Mononuclear cell (primary cell): Measurements from ENCODE around the gene P3H1. TPM values are rescaled to one million over a fixed set of nuclear protein-coding genes. Genes with fewer than 3 reads are reported as not detected.
"Not testable (repeated sequence)": the region's sequence is repeated elsewhere in the genome, so short reads cannot be mapped to it uniquely, and the experiment has no call there.

Experiments
- H3K27me3 ChIP-seq: 2 replicates; pipeline ENCODE4 v1.6.0; 2011; ENCODE audit warnings: low read length, control low read depth; ENCODE audit not compliant: insufficient read depth
- H3K4me1 ChIP-seq: 2 replicates; pipeline ENCODE4 v1.5.1; 2011; ENCODE audit warnings: mild to moderate bottlenecking, low read length, control low read depth; ENCODE audit not compliant: insufficient read depth
- H3K4me3 ChIP-seq: 2 replicates; pipeline ENCODE4 v1.5.1; 2011; ENCODE audit warnings: mild to moderate bottlenecking, low read length, moderate library complexity
- H3K9me3 ChIP-seq: 2 replicates; pipeline ENCODE4 v1.5.1; 2011; ENCODE audit warnings: low read depth, mild to moderate bottlenecking, control low read depth, low read length
- total RNA-seq: library from RNA; depleted of rRNA; stranded (reverse); fragments of >200 nt; gene quantifications from one replicate; pipeline ENCODE4 v1.2.3, GENCODE V29; 2012

Gene P3H1
- total RNA-seq, 1 donor: 12.7 TPM

GRCh38 chr1:42757892-42758275, 8.9 kb downstream of the P3H1 start:
- Histone ChIP-seq H3K27me3 (no peaks in the 10 kb centered on the region), H3K4me3 (no peak overlapping the region), H3K9me3 (no peaks in the 10 kb centered on the region), H3K4me1 (peaks cover 14% of the 10 kb centered on the region)

DNA sequence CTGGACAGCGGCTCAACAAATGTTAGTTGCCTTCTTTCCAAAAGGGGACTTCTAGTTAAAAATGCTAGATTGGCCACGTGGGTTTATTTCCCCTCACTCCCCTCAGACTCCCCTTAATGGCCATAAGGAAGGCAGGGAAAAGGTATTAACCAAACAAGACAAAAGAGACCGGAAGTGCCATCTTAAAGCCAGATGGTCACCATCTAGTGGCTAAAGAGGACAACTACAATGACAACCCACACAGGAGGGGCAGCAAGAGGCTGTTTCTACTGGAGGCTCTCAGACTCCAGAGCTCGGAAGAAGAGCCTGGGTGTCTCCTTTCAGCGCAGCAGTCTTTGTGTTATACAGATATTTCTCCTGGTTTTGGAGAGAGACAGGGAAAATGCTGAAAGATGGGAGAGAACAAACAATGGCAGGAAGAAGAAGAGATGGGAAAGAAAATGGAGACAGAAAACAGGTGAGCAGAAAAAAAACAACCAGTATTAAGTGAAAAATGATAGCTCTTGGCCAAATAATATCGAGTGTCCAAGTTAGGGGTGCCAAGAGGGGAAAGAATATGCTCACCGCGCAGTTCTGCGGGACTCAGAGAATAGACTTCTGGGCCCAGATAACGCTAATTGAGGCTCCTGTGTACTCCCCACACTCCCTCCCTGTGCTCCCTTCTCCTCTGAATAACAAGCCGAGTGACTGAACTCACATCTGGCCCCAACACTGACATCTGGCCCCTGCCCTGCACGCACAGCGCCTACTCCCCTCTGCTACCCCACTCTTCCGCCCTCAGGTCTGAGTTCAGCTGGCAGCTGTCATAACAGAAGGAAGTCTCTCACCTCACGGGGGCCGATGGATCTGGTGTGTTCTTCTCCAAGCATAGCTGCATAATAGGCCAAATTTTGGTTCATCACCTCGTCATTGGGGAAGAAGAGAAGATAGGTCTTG, 9.6 kb downstream of the P3H1 start:
- no peak overlapping the region for H3K4me3 ChIP-seq

DNA sequence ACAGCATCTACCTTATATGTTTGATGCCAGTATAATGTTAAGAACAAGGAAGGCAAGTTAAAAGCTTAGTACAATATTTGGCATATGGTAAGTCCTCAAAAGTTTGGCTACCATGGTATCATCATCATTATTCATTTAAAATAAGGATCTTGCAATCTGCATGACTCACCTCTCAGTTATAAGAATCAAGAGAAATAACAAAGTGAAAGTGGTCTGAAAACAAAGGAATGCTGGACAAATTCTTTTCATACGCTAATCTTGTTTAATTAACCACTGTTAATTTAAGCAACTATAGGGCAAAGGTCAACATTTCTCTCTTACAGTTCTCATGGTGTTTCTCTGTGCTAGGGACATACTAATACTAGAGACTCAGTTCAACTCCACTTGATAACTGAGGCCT, 13.8 kb downstream of the P3H1 start:
- Histone ChIP-seq H3K9me3 (no peaks in the 10 kb centered on the region), H3K27me3 (no peaks in the 10 kb centered on the region), H3K4me1 (peaks cover 16% of the 10 kb centered on the region), H3K4me3 (no peak overlapping the region)

More for the DNA sequence above, 9.6 kb downstream of the P3H1 start:
- H3K4me1 ChIP-seq: peaks cover 8% of the 10 kb centered on the region
- no peaks in the 10 kb centered on the region for H3K27me3 ChIP-seq
- H3K9me3 ChIP-seq: no peaks in the 10 kb centered on the region

GRCh38 chr1:42752284-42752683, 14.5 kb downstream of the P3H1 start:
- Histone ChIP-seq H3K27me3 (no peaks in the 10 kb centered on the region), H3K4me1 (peaks cover 18% of the 10 kb centered on the region), H3K4me3 (no peak overlapping the region), H3K9me3 (no peaks in the 10 kb centered on the region)

GRCh38 chr1:42751511-42752070, 15.2 kb downstream of the P3H1 start:
- not testable (repeated sequence) for H3K27me3 ChIP-seq, H3K9me3 ChIP-seq, H3K4me3 ChIP-seq
- H3K4me1 ChIP-seq: peaks cover 18% of the 10 kb centered on the region

DNA sequence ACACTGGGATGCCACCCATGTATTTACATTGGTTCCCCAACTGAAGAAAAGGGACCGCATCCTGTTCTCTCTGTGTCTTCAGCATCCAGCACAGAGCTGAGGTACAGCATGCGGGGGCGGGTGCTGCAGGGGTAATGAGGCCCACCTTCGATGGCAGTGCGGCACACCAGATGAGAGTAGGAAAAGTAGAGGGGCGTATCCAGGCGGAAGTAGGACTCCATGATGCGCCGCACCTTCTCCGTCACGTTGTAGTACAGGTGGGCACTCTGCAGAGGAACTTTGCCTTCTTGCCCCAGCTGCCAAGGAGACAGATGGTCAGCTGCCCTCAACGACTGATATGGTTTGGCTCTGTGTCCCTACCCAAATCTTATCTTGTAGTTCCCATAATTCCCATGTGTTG, 16.8 kb downstream of the P3H1 start:
- H3K4me3 ChIP-seq: no peak overlapping the region
- H3K9me3 ChIP-seq: no peaks in the 10 kb centered on the region
- H3K4me1 ChIP-seq: peaks cover 18% of the 10 kb centered on the region
- no peaks in the 10 kb centered on the region for H3K27me3 ChIP-seq

GRCh38 chr1:42748461-42749410, 18.1 kb downstream of the P3H1 start:
- peaks cover 18% of the 10 kb centered on the region for H3K4me1 ChIP-seq
- H3K4me3 ChIP-seq: no peak overlapping the region
- H3K27me3 ChIP-seq: no peaks in the 10 kb centered on the region
- H3K9me3 ChIP-seq: no peaks in the 10 kb centered on the region

DNA sequence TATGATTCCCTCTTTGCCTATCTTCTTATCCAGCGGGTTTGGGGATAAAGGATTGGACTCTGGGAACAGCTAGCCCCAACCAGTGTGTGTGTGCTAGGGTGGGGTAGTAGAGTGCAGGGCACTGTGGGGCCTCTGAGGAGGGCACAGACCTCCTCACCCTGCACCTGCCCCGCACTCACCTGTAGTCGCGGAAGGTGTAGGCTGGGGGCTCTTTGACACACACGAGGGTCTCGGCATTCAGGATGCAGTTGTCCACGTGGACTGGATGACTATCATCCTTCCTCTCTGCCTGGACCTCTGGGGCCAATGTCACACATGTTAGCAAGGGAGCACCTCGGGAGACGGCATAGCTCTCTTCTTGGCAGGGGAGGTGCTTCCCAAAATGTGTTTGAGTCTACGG, 18.8 kb downstream of the P3H1 start:
- Histone ChIP-seq H3K9me3 (no peaks in the 10 kb centered on the region), H3K4me1 (peaks cover 18% of the 10 kb centered on the region), H3K4me3 (no peak overlapping the region), H3K27me3 (no peaks in the 10 kb centered on the region)

GRCh38 chr1:42747125-42747524, 19.7 kb downstream of the P3H1 start:
- no peak overlapping the region for H3K4me3 ChIP-seq
- peaks cover 18% of the 10 kb centered on the region for H3K4me1 ChIP-seq
- no peaks in the 10 kb centered on the region for H3K27me3 ChIP-seq
- no peaks in the 10 kb centered on the region for H3K9me3 ChIP-seq

DNA sequence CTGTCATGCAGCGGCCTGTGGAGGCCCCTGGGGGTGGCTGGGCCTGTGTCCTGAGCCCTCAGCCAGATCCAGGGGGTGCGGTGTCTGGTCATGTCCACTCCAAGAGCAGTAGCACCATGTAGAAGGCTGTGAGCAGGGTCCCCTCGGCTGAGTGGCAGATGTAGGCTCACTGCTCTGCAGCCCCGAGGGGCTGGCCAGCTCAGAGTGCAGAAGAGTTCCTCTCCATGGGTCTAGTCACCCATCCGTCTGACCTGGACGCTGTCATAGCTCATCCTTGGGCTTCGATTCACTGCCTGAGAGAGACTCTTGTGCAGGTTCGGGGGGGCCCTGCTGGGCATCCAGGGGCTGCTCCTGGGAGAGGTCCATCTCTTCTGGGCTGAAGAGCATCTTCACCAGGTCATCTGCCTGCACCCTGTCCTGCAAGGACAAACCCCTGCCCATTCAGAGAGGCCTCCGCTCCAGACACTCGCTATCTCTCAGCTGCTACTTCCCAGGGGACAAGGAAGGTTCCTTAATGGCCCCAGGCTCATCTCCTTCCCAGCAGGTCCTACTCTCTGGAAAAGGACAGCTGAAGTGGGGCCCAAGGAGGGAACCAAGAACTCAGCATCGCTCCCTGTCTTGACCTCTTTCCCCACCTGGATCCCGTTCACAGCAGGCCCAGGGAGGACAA, 20.3 kb downstream of the P3H1 start:
- peaks cover 18% of the 10 kb centered on the region for H3K4me1 ChIP-seq
- H3K9me3 ChIP-seq: no peaks in the 10 kb centered on the region
- no peaks in the 10 kb centered on the region for H3K27me3 ChIP-seq
- no peak overlapping the region for H3K4me3 ChIP-seq

DNA sequence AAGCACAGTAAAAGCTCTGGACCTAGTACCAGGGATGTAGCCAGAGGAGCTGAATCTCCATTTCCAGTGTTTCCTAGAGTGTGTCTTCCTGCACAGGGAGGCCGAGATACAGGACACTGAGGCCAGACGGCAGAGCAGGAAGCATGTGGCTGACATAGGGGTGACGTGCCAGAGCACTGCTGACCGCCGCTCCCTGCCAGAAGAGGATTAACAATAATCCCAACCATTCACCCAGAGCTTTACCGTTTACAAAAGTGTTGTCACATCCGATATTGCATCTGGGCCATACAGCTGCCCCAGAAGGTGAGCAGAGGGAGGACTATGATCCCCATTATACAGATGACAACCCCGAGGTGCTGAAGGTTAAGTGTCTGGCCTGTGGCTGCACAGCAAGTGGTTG, 21.0 kb downstream of the P3H1 start:
- no peak overlapping the region for H3K4me3 ChIP-seq

DNA sequence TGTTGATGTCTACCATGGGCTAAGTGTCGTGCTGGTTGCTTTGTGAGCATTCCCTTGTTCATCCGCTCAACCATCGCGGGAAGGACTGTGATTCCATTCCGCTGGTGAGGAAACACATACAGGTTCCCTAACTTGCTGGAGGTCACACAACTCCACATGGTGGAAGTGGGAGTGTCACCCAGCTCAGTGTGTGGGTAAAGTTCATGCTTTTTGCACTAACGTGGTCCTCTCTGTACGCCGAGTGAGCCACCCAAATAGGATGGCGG, 22.7 kb downstream of the P3H1 start:
- H3K9me3 ChIP-seq: no peaks in the 10 kb centered on the region
- peaks cover 13% of the 10 kb centered on the region for H3K4me1 ChIP-seq
- H3K4me3 ChIP-seq: no peak overlapping the region
- H3K27me3 ChIP-seq: no peaks in the 10 kb centered on the region

More for the DNA sequence above, 21.0 kb downstream of the P3H1 start:
- no peaks in the 10 kb centered on the region for H3K9me3 ChIP-seq
- peaks cover 18% of the 10 kb centered on the region for H3K4me1 ChIP-seq
- H3K27me3 ChIP-seq: no peaks in the 10 kb centered on the region

DNA sequence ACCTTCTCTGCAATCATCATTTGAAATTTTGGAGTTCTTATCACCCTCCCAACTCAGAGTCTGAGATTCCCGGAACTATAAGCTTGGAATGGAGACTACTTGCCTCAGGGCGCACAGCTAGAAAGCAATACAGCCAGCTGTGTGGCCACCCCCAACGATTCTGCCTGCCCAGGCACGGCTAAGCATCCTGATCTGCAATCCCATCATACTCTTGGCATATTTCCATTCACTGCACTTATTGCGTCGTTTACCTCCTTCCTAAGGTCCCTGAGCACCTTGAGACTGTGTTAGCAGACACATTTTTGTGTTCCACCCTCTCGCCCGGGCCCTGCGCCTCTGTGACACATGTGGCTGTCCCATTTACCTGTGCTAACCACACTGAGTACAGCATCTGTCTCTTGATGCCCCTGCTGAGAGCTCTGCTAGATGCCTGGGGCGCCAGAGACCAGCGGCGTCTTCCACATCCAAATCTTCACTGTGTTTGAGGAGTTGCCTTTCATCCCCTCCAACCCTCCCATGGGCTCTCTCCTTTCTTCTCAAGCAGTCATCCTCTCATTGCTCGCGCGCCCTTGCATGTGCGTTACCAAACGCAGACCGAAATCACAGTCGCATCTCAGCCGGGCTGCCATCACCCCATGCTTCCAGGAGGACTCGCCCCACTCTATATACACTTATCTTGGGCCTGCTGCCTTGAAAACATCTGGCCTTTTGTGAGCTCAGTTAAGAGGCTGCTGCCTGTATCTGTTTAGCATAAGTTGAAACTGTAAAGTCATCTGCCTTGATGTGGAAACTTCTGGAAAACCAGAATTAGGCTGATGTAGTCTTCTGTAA, 23.3 kb downstream of the P3H1 start:
- Histone ChIP-seq H3K4me1 (peaks cover 7% of the 10 kb centered on the region), H3K4me3 (no peak overlapping the region), H3K9me3 (no peaks in the 10 kb centered on the region), H3K27me3 (no peaks in the 10 kb centered on the region)
